Measurements from ENCODE around the gene TRAPPC10.

DNA sequence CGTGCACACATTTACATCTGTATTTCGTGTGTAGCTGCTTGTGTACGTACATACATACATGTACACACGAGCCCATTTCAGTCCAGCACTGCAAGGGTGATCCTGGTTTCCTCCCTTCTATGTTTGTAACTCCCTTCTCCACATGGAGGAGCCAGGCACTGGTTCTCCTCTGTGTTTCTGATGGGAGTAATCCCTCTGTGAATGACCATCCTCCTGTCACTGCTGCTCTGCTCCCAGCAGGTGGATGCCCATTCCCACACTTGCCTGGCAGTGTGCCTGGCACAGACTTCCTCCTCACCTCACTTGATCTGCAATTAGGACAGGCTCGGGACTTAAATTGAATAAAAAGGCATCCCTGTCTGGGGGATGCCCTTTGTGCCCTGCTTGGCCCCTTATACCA lies 37.1 kb downstream of the TRAPPC10 start:
- TF ChIP-seq, protein P1, sequence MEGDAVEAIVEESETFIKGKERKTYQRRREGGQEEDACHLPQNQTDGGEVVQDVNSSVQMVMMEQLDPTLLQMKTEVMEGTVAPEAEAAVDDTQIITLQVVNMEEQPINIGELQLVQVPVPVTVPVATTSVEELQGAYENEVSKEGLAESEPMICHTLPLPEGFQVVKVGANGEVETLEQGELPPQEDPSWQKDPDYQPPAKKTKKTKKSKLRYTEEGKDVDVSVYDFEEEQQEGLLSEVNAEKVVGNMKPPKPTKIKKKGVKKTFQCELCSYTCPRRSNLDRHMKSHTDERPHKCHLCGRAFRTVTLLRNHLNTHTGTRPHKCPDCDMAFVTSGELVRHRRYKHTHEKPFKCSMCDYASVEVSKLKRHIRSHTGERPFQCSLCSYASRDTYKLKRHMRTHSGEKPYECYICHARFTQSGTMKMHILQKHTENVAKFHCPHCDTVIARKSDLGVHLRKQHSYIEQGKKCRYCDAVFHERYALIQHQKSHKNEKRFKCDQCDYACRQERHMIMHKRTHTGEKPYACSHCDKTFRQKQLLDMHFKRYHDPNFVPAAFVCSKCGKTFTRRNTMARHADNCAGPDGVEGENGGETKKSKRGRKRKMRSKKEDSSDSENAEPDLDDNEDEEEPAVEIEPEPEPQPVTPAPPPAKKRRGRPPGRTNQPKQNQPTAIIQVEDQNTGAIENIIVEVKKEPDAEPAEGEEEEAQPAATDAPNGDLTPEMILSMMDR (IDR thresholded peaks at IDR 0.05) = no peak
- TF ChIP-seq POLR2A (IDR thresholded peaks at IDR 0.05) = no peak
